H1 (cell line): Measurements from ENCODE around the gene CRISPLD2. TPM values are rescaled to one million over a fixed set of nuclear protein-coding genes. Genes with fewer than 3 reads are reported as not detected.

ENCODE experiments used
- CBX8 ChIP-seq: fragments of 300-800, 300-1000 bp; sonication (generic); IDR thresholded peaks from 2 replicates; pipeline ENCODE4 v1.7.1; 2016; ENCODE audit warnings: low read depth, low read length, borderline replicate concordance
- CHD2 ChIP-seq: IDR thresholded peaks from 2 replicates; pipeline ENCODE4 v1.6.1; 2012; ENCODE audit warnings: low read length, improper control_type of control experiment
- GTF2F1 ChIP-seq: IDR thresholded peaks from 2 replicates; pipeline ENCODE4 v1.6.1; 2012; ENCODE audit warnings: low read depth, low read length, improper control_type of control experiment, borderline replicate concordance
- MAFK ChIP-seq: IDR thresholded peaks from 2 replicates; pipeline ENCODE4 v1.6.1; 2012; ENCODE audit warnings: low read depth, mild to moderate bottlenecking, improper control_type of control experiment, low read length
- SIN3A ChIP-seq, 2 experiments: IDR thresholded peaks in 1 of 2; conservative IDR thresholded peaks in 1 of 2; 2 replicates each; pipeline ENCODE4 v1.6.1; 2011 to 2012; ENCODE audit warnings: low read length in 2 of 2, improper control_type of control experiment in 1 of 2, low read depth in 1 of 2, mild to moderate bottlenecking in 1 of 2
- SP4 ChIP-seq: IDR thresholded peaks from 2 replicates; pipeline ENCODE4 v1.6.1; 2012; ENCODE audit warnings: low read length, inconsistent platforms
- SRF ChIP-seq: IDR thresholded peaks from 2 replicates; pipeline ENCODE4 v1.6.1; 2011; ENCODE audit warnings: mild to moderate bottlenecking, low read depth, low read length, moderate library complexity
- ZNF274 ChIP-seq: IDR thresholded peaks from 2 replicates; pipeline ENCODE4 v1.7.0; 2012; ENCODE audit warnings: low read length, borderline replicate concordance; ENCODE audit errors: extremely low read depth
- polyA plus RNA-seq, 7 experiments: library from polyadenylated mRNA; depleted of rRNA in 3 of 7; stranded (reverse) in 5 of 7; unstranded in 2 of 7; fragments of >200 nt in 5 of 7; fragments of 200-250 nt in 2 of 7; gene quantifications; 1 replicate in 5 of 7; 2 replicates in 1 of 7; 4 replicates in 1 of 7; pipeline versions ENCODE4 v1.2.1 to v1.2.3, GENCODE V29; 2011 to 2013; ENCODE audit warnings: missing spikeins in 2 of 7, mixed read lengths in 2 of 7
- total RNA-seq: library from RNA; stranded (reverse); fragmentation: NEBNext Ultra II Directional; extraction: Animal tissue kit (Norgen Biotek cat#: 25700); gene quantifications from 2 replicates; pipeline ENCODE4 v1.2.1, GENCODE V29; 2021

The CRISPLD2 gene
- total and polyA plus RNA-seq, 2 of the 8 experiments (the other 6 are each of a cell fraction or from before 2014, with no cell fraction given): 2.7 to 5.1 TPM

DNA sequence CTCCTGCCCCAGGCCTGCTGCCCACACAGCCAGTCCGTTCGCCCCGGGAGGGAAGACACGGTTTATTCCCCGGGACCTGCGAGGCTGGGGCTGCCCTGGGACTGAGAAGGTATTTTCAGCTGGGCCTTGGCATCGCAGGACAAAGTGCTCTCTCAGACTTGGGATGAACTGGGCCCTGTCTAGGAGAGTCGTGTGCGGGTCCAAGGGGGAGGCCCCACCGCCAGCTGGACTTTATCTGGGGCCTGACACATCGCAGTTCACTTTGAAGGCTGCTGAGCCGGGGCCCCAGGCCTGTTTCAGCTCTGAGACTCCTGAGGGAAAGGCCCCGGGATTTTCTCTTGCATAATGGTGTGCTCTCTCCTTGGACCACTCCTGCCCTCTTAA is 6.8 kb downstream of the CRISPLD2 start (continued):
- TF ChIP-seq GTF2F1: no peak
- no peak for TF ChIP-seq ZNF274
- no peak for TF ChIP-seq CHD2
- TF ChIP-seq SRF: no peak
- TF ChIP-seq CBX8: no peak
- no peak for TF ChIP-seq SP4
- no peak for TF ChIP-seq MAFK
- no peak for TF ChIP-seq SIN3A (conservative IDR thresholded peaks at IDR 0.05 in 1 of 2, IDR thresholded peaks at IDR 0.05 in 1 of 2; ENCODE audit: low read depth in 1 of 2, low read length in 2 of 2)
